ENCODE measurements around the gene TRAPPC13. TPM values are rescaled to one million over a fixed set of nuclear protein-coding genes. Genes with fewer than 3 reads are reported as not detected.
"Not testable (repeated sequence)": the region's sequence is repeated elsewhere in the genome, so short reads cannot be mapped to it uniquely, and the experiment has no call there.

Gene TRAPPC13
- total RNA-seq (2014; rRNA removed; shearing (Covaris generic)), result 45.8 and 52.1 TPM in 2 replicates

DNA sequence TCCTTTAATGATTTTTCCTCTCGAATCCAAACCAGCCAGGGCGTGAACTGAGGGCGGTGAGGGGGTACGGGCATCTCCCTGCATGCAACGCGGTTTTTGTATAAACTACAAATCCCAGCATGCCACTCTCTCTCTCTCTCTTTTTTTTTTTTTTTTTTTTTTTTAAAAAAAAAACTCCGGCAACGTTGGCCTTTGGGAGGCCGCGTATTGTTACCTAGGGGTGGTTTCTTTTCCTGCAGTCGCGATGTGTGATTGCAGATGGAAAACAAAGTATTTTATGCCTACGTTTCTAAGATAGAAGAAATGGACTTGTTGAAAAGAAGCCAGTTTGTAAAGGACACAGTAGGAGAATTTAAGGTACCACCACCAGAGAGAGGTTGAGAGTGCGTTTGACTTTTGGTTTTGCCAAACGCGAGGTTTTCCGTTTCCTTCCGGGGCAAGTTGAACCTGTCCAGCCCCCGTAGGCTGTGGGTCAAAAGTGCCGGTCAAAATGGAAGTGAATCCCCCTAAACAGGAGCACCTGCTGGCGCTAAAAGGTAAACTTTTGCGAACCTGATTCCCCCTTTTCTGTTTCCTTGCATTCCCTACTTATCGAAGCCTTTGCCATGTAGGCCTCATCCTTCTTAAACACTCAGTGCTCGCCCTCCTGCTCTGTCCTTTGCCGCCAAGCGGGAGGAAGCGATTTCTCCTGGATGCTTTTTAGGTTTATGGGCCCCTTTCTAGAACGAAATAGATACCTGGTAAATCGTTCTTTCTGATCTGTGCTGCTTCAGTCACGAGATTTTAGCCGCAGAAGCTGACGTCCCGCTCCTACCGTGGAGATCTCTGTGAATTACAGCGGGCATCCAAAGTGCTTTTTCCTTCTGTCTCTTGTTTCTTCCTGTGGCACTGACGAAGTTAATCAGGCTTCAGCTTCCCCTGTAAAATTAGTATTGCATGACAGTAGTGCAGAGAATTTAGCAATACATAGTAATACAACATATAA is at the start of gene TRAPPC13, which contains the start of gene SHLD3:
Gene TRAPPC13 (plus strand): TSS at position 457 of the 985 bp plus-strand sequence. CDS start 34 bp downstream, at position 491.
Gene SHLD3 (plus strand): TSS at position 457 of the 985 bp plus-strand sequence. CDS start 4,561 bp downstream, outside the sequence.
- peak; percentile 87 for DNase-seq (ENCODE audit: low spot score)

DNA sequence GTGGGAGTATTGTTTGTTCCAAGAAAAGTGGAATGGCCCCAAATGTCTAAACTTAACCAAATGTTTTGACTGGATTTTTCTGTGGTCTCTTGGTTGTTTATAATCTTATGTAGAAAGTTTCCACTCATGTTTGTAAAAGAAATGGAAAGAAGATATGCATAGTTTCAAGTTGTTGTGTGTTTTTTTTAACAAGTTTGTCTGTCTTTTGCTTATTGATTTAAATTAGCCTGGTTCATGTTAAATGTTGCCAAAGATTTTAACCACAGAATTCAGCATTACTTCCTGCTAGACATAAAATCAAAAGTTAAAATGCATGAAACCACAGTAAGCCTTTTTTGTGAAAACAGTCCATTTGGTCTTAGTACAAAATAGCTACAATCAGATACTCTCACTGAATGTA is 47.7 kb upstream of the TRAPPC13 start:
- no peak for DNase-seq (ENCODE audit: low spot score)

- no peak for DNase-seq (ENCODE audit: low spot score)
These were observed 36.1 kb upstream of the TRAPPC13 start for GRCh38 chr5:65588694-65589093.

DNA sequence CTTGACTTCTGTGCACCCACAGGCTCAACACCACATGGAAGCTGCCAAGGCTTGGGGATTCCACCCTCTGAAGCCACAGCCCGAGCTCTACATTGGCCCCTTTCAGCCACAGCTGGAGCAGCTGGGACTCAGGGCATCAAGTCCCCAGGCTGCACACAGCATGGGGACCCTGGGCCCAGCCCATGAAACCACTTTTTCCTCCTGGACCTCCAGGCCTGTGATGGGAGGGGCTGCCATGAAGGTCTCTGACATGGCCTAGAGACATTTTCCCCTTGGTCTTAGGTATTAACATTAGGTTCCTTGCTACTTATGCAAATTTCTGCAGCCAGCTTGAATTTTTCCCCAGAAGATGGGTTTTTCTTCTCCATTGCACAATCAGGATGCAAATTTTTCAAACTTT is 23.1 kb upstream of the TRAPPC13 start:
- DNase-seq (ENCODE audit: low spot score), result not testable (repeated sequence)

DNA sequence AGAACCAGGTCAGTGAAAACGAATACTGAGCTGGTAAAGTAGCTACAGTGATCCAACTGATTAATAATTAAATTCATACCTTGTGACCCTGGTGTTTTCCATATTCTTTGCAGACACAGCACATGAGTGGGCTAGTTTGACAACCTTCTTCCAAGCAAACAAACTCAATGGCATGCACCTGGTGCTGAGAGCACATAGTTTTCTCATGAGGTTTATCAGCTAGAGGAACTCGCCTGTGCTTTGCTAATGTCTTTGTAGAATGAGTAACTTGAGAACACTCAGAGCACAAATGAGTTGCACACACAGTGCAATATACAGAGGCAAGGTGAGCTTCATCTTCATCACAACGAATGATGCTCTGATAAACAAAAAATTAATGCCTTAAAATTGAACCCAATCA is 13.3 kb upstream of the TRAPPC13 start:
- DNase-seq (ENCODE audit: low spot score), result no peak

GRCh38 chr5:65612298-65612907 is 12.4 kb upstream of the TRAPPC13 start:
- no peak for DNase-seq (ENCODE audit: low spot score)

- no peak for DNase-seq (ENCODE audit: low spot score)
These were observed 4.8 kb upstream of the TRAPPC13 start for GRCh38 chr5:65620021-65620420.

- not testable (repeated sequence) for DNase-seq (ENCODE audit: low spot score)
These were observed 2.9 kb upstream of the TRAPPC13 start for GRCh38 chr5:65621961-65622360.

GRCh38 chr5:65623482-65623881 is 1.3 kb upstream of the TRAPPC13 start:
- DNase-seq (ENCODE audit: low spot score), result peak; percentile 8

DNA sequence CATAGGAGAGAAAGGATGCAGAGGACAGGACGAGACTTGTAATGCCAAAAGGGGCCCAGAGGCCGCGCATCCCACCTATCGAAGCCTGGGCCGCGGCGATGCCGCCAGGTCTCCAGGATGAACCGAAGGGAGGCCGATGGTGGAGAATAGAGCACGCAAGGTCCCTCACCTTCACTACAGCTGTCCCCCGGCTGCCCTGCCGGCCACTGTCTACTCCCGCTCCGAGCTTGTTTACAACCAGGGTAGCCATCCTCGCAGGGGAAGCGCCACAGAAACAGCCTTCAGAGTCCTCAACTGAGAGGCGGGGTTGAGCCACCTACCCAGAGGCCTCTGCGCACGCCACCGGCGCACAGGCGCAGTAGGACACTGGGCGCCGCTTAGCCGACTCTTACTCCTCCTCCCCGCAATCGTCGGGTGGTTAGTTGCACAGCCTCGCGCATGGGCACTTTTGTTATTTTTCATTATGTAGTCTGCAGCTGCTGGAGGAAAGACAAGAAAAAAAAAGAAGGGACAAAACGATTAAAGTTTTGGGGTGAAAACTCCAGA is 729 bp upstream of the TRAPPC13 start, which contains the start of gene TRIM23:
Gene TRIM23 (minus strand): TSS at position 309 of the 546 bp plus-strand sequence. CDS start 59 bp downstream, at position 250.
- peak; percentile 92 for DNase-seq (ENCODE audit: low spot score)

DNA sequence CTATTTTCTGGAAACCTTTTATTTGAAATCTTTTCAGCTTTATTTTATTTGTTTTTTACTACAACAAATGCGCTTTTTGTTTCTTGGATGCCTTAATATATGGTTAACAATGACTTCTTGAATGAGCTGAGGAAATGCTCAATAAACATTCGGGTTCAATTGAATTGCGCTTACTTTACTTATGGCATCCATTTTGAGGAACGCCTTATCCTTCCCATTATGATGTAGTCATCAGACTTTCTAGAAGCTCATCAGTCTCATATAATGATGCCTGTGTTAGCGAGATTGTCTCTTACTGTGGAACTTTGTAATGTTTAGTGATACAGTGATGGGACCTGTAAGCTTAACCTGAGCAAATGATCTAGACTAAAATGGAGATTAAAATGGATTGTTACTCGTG is 916 bp downstream of the TRAPPC13 start:
- DNase-seq (ENCODE audit: low spot score), result peak; percentile 10

DNA sequence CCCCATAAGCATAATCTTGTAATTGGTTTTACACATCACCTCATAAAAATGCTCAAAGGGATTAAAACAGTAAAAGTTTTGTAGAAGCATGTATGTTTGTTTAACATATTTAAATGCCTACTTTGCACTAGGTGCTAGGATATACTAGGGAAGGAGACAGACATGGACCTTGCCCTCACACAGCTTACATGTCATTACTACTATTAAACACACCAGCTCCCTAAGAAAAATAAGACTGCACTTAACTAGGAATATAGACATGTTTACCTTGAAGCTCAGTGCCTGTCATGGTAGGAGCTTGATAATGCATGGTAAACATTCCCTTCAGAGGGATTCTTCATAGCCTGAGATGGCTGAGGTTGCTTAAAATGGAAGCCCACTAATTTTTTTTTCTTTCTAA is 6.2 kb downstream of the TRAPPC13 start:
- no peak for DNase-seq (ENCODE audit: low spot score)

DNA sequence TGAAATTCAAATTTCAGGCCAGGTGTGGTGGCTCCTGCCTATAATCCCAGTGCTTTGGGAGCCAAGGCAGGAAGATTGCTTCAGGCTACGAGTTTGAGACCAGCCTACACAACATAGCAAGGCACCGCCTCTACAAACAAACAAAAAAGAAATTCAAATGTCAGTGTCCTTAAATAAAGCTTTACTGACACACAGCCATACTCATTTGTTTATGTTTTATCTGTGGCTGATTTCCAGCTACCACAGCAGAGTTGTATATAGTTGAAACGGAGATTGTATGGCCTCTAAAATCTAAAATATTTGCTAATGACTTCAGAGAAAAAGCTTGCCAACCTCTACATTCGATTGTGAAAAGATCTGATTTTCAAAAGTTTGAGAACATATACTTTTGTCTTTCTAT is 15.4 kb downstream of the TRAPPC13 start:
- DNase-seq (ENCODE audit: low spot score), result no peak

DNA sequence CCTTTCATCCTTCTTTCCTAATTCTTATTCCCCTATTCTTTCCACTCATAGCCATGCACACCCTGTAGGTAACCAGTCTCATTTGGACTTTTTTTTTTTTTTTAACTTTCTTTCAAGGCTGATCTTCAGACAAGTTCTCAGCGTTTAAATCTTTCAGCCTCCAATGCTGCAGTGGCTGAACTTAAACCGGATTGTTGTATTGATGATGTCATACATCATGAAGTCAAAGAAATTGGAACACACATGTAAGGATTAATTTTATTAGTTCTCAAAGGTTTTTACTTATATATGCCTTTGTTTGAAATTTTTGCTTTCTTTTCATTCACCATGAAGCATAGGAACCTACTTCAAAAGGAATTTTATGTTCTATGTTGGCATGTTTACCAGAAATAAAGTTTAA is 22.1 kb downstream of the TRAPPC13 start:
- DNase-seq (ENCODE audit: low spot score), result no peak

DNA sequence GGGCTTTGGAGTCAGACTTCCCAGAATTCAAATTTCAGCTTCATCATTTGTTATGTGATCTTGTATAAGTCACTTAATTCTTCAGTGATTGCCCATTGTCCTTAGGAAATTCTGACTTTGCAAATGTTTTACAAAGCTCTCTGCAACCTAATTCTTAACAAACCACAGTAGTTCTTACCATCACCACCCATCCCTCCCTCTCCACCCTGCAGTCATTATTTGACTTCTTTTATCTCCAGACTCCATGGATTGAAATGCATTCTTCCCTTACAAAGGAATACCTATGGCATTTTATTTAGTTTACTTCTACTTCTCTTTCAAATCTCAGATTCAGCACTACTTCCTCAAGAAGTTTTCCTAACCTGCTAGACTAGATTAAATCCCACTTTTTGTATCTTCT is 23.1 kb downstream of the TRAPPC13 start:
- DNase-seq (ENCODE audit: low spot score), result no peak

DNA sequence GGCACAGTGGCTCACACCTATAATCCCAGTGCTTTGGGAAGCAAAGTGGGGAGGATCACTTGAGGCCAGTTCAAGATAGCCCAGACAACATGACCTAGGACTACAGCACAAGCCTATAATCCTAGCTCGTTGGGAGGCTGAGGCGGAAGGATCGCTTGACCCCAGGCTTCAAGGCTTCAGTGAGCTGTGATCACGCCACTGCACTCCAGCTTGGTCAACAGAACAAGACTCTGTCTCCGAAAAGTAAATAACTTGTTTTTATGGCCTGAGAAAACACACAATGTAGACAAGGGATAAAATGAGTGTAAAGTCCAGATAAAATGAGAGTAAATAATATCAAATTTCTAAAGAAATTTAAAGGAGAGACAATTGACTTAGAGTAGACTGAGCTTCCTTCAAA is 26.3 kb downstream of the TRAPPC13 start:
- no peak for DNase-seq (ENCODE audit: low spot score)

DNA sequence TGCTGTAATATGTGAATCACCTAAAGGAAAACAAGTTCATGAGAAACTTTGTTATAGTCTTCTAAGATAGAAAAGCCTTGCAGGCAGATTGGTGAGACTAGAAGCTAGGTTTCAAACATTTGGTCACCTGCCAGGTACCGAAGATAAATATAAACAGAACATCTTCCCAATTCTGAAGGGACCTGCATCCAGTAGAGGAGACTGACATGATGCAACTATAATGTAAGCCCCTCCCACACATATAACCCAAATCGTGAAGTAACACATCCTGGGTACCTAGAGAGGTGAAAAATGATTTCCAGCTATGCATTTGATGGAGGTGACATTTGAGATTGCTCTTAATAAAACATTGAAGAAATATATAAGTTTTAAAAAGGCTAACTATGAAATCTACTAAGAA is 29.9 kb downstream of the TRAPPC13 start:
- no peak for DNase-seq (ENCODE audit: low spot score)

GRCh38 chr5:65663804-65664521 is 39.1 kb downstream of the TRAPPC13 start:
- DNase-seq (ENCODE audit: low spot score), result peak; percentile 18

- DNase-seq (ENCODE audit: low spot score), result no peak
These were observed 43.9 kb downstream of the TRAPPC13 start for GRCh38 chr5:65668696-65669095.

DNA sequence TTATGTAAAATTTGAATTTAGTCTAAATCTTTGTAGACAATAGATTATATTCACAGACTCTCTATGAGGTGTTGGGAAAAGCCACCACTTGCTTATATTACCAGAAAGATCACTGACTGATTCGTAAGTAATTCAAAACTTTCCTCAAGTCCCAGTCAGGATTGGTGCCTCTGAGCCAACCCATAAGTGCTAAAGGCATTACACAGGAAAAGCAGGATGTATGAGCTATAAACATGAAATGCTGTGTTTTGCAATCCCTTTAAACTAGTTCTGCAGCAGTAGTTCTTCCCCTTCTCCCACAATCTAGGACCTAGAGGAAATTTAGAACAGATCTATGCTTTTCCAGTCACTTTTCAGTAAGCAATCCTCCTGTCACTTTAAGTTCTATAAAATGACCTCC is 48.0 kb downstream of the TRAPPC13 start:
- DNase-seq (ENCODE audit: low spot score), result no peak

DNA sequence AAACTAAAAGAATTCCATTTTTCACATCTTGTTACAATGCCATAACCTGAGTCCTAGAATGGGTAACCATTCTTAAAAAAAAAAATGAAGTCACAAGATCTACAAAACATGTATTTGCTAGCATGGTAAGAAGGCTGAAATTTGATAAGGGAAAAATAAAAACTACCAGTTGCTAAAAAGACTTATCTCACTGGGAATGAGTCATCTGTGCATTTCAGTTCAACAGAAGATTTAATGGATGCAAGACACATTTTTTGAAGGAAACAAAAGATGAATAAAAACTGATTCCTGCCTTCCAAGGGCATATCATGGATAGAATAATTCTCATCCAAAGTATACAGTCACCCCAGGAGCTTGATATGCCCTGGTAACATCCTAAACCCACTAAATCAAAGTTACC is 49.9 kb downstream of the TRAPPC13 start:
- DNase-seq (ENCODE audit: low spot score), result peak; percentile 12

DNA sequence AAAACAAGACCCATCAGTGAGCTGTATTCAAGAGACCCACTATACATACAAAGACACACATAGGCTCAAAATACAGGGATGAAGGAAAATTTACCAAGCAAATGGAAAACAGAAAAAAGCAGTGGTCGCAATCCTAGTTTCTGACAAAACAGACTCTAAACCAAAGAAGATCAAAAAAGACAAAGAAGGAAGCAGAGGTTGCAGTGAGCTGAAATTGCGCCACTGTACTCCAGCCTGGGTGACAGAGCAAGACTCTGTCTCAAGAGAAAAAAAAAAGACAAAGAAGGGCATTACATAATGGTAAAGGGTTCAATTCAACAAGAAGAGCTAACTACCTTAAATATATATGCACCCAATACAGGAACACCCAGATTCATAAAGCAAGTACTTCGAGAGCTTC is 51.2 kb downstream of the TRAPPC13 start:
- DNase-seq (ENCODE audit: low spot score), result not testable (repeated sequence)
